WERI-Rb-1 (cell line): ENCODE data around the gene FRMD4B.

Experiments
- DNase-seq: peaks from one replicate; pipeline ENCODE4 v3.0.0-alpha.2; 2020
- H3K27ac ChIP-seq: fragments of 250-450 bp; sonication (Bioruptor Pico); 2 replicates; pipeline ENCODE4 v1.5.1; 2020; ENCODE audit warnings: mild to moderate bottlenecking, moderate library complexity
- H3K27me3 ChIP-seq: fragments of 250-450 bp; sonication (Bioruptor Pico); 2 replicates; pipeline ENCODE4 v1.5.1; 2021; ENCODE audit warnings: mild to moderate bottlenecking, low read depth, moderate library complexity; ENCODE audit not compliant: insufficient read depth, severe bottlenecking
- H3K36me3 ChIP-seq: fragments of 250-450 bp; sonication (Bioruptor Pico); 2 replicates; pipeline ENCODE4 v1.5.1; 2020; ENCODE audit warnings: mild to moderate bottlenecking, moderate library complexity
- H3K4me3 ChIP-seq: 2 replicates; pipeline ENCODE4 v1.5.1; 2011; ENCODE audit warnings: low read depth, mild to moderate bottlenecking, control low read depth, low read length
- H3K9me3 ChIP-seq: fragments of 250-450 bp; sonication (Bioruptor Pico); 2 replicates; pipeline ENCODE4 v1.5.1; 2021; ENCODE audit warnings: mild to moderate bottlenecking, moderate library complexity; ENCODE audit not compliant: severe bottlenecking
- CTCF ChIP-seq: IDR thresholded peaks from 2 replicates; pipeline ENCODE4 v1.5.1; 2011; ENCODE audit warnings: low read depth, mild to moderate bottlenecking, control low read depth, inconsistent platforms, low read length

FRMD4B gene

GRCh38 chr3:69319652-69320051, 66.2 kb downstream of the FRMD4B start:
- no peak overlapping the region for H3K4me3 ChIP-seq
- DNase-seq, result no peak
- no peaks in the 10 kb centered on the region for H3K27me3 ChIP-seq
- H3K36me3 ChIP-seq, result no peaks in the 10 kb centered on the region
- no peaks in the 10 kb centered on the region for H3K9me3 ChIP-seq
- no peak for TF ChIP-seq CTCF
- H3K27ac ChIP-seq, result no peak overlapping the region

GRCh38 chr3:69318410-69318809, 67.5 kb downstream of the FRMD4B start:
- DNase-seq, result no peak
- TF ChIP-seq CTCF, result no peak
- Histone ChIP-seq H3K9me3 (no peaks in the 10 kb centered on the region), H3K27ac (no peak overlapping the region), H3K27me3 (no peaks in the 10 kb centered on the region), H3K4me3 (no peak overlapping the region), H3K36me3 (no peaks in the 10 kb centered on the region)

- no peaks in the 10 kb centered on the region for H3K36me3 ChIP-seq
- no peaks in the 10 kb centered on the region for H3K9me3 ChIP-seq
- no peak for DNase-seq
- H3K4me3 ChIP-seq, result no peak overlapping the region
- no peak overlapping the region for H3K27ac ChIP-seq
- no peaks in the 10 kb centered on the region for H3K27me3 ChIP-seq
- TF ChIP-seq CTCF, result no peak
These were observed 72.6 kb downstream of the FRMD4B start for GRCh38 chr3:69313251-69313650.

- Histone ChIP-seq H3K27ac (no peak overlapping the region), H3K27me3 (no peaks in the 10 kb centered on the region), H3K36me3 (no peaks in the 10 kb centered on the region), H3K4me3 (no peak overlapping the region), H3K9me3 (no peaks in the 10 kb centered on the region)
- peak; percentile 78 for TF ChIP-seq CTCF
- peak; percentile 40 for DNase-seq
These were observed 76.1 kb downstream of the FRMD4B start for GRCh38 chr3:69309814-69310213.

GRCh38 chr3:69306239-69307185, 79.4 kb downstream of the FRMD4B start:
- no peak overlapping the region for H3K4me3 ChIP-seq
- no peaks in the 10 kb centered on the region for H3K9me3 ChIP-seq
- DNase-seq, result peak; percentile 45
- H3K27ac ChIP-seq, result no peak overlapping the region
- no peaks in the 10 kb centered on the region for H3K27me3 ChIP-seq
- no peaks in the 10 kb centered on the region for H3K36me3 ChIP-seq
- peak; percentile 93 for TF ChIP-seq CTCF
